GM12878 (cell line): Measurements from ENCODE around the gene ARL3. TPM values are rescaled to one million over a fixed set of nuclear protein-coding genes. Genes with fewer than 3 reads are reported as not detected.

Experiments
- ATAC-seq: fragments of 200-7000 bp; cut with Tn5 transposase; 3 replicates; pipeline ENCODE4 v1.9.1; 2020; ENCODE audit warnings: mild to moderate bottlenecking, moderate library complexity
- BruUV-seq: library from RNA; stranded (reverse); fragments of 400-500 nt; replicated peaks from 2 replicates; lab custom pipeline; 2021; lab: Mats Ljungman, UMichigan
- CTCF ChIA-PET: fragments of 300-600 bp; sonication (Branson Sonifier 250); formaldehyde crosslinking; extraction: SDS; loops from one replicate; lab custom pipeline; 2021; ENCODE audit warnings: inconsistent platforms; lab: Yijun Ruan, JAX
- POLR2A ChIA-PET: fragments of 350-600 bp; formaldehyde crosslinking; extraction: SDS; loops from one replicate; lab custom pipeline; 2021; ENCODE audit warnings: inconsistent platforms; lab: Charles Lee
- RAD21 ChIA-PET: fragments of 300-600 bp; sonication (Branson Sonifier 250); formaldehyde crosslinking; loops from one replicate; lab custom pipeline; 2023; ENCODE audit warnings: antibody characterized with exemption; ENCODE audit not compliant: unreplicated experiment; lab: Charles Lee
- SMC1A ChIA-PET: fragments of 300-600 bp; sonication (Branson Sonifier 250); formaldehyde crosslinking; loops from one replicate; lab custom pipeline; 2023; ENCODE audit not compliant: unreplicated experiment, uncharacterized antibody; lab: Charles Lee
- DNase-seq: peaks from one replicate; pipeline ENCODE4 v3.0.0-alpha.2; 2011; ENCODE audit warnings: low read depth, low spot score
- FAIRE-seq: peaks from 3 replicates; lab custom pipeline; 2011; peaks lifted over from hg19 to GRCh38; lab: Jason Lieb, UNC
- H2AFZ ChIP-seq: 2 replicates; pipeline ENCODE4 v1.6.0; 2011; ENCODE audit warnings: low read depth, low read length, control low read depth; ENCODE audit not compliant: control insufficient read depth
- H3K27ac ChIP-seq: 2 replicates; pipeline ENCODE4 v1.5.1; 2011; ENCODE audit warnings: control low read depth; ENCODE audit not compliant: control insufficient read depth, insufficient read depth
- H3K27me3 ChIP-seq, 2 experiments: replicated peaks in 1 of 2; 2 replicates each; pipeline versions ENCODE4 v1.6.0 to v1.6.1; 2011; ENCODE audit warnings: low read length in 1 of 2; ENCODE audit not compliant: control insufficient read depth in 2 of 2, insufficient read depth in 2 of 2
- H3K36me3 ChIP-seq, 2 experiments: 2 replicates each; pipeline ENCODE4 v1.5.1; 2011; ENCODE audit warnings: low read length in 1 of 2; ENCODE audit not compliant: control insufficient read depth in 2 of 2, insufficient read depth in 2 of 2
- H3K4me1 ChIP-seq: 2 replicates; pipeline ENCODE4 v1.6.1; 2011; ENCODE audit warnings: mild to moderate bottlenecking, low read length, moderate library complexity, mixed read lengths; ENCODE audit not compliant: control insufficient read depth, insufficient read depth
- H3K4me2 ChIP-seq: 2 replicates; pipeline ENCODE4 v1.6.0; 2011; ENCODE audit warnings: control low read depth; ENCODE audit not compliant: control insufficient read depth, insufficient read depth
- H3K4me3 ChIP-seq: fragments of 200-600 bp; sonication (generic); 2 replicates; pipeline ENCODE4 v1.5.1; 2016
- H3K79me2 ChIP-seq: 2 replicates; pipeline ENCODE4 v1.6.0; 2011; ENCODE audit warnings: low read length; ENCODE audit not compliant: control insufficient read depth, insufficient read depth
- H3K9ac ChIP-seq: 2 replicates; pipeline ENCODE4 v1.8.0; 2011; ENCODE audit warnings: low read length, control low read depth, mixed read lengths; ENCODE audit not compliant: control insufficient read depth, insufficient read depth
- H3K9me3 ChIP-seq: replicated peaks from 3 replicates; pipeline ENCODE4 v1.5.1; 2011; ENCODE audit warnings: mild to moderate bottlenecking, low read length; ENCODE audit not compliant: control insufficient read depth, insufficient read depth
- H4K20me1 ChIP-seq: 2 replicates; pipeline ENCODE4 v1.6.0; 2011; ENCODE audit not compliant: control insufficient read depth, insufficient read depth
- CHD2 ChIP-seq: IDR thresholded peaks from 2 replicates; pipeline ENCODE4 v1.6.1; 2011; ENCODE audit warnings: low read depth, low read length, improper control_type of control experiment, borderline replicate concordance
- CTCF ChIP-seq, 3 experiments: IDR thresholded peaks in 2 of 3; conservative IDR thresholded peaks in 1 of 3; 2 replicates each; pipeline ENCODE4 v1.5.1; 2011; ENCODE audit warnings: low read depth in 3 of 3, low read length in 3 of 3, mild to moderate bottlenecking in 3 of 3, control low read depth in 2 of 3, moderate library complexity in 2 of 3, inconsistent platforms in 1 of 3, mixed read lengths in 1 of 3; ENCODE audit not compliant: control insufficient read depth in 2 of 3, insufficient read depth in 1 of 3; ENCODE audit errors: extremely low read depth in 1 of 3
- KDM1A ChIP-seq: fragments of 200-600 bp; sonication (generic); IDR thresholded peaks from 2 replicates; pipeline ENCODE4 v1.6.1; 2016; ENCODE audit warnings: borderline replicate concordance
- LARP7 ChIP-seq: fragments of 450-650 bp; IDR thresholded peaks from 2 replicates; pipeline ENCODE4 v1.6.1; 2017; ENCODE audit warnings: mild to moderate bottlenecking
- RELA ChIP-seq: fragments of 450-650 bp; IDR thresholded peaks from 2 replicates; pipeline ENCODE4 v1.8.0; 2014; ENCODE audit warnings: borderline replicate concordance; ENCODE audit not compliant: partially characterized antibody
- SIX5 ChIP-seq: IDR thresholded peaks from 2 replicates; pipeline ENCODE4 v1.6.1; 2011; ENCODE audit warnings: mild to moderate bottlenecking, low read depth, low read length, moderate library complexity; ENCODE audit not compliant: severe bottlenecking
- YY1 ChIP-seq: IDR thresholded peaks from 2 replicates; pipeline ENCODE4 v1.6.1; 2011; ENCODE audit warnings: low read depth, mild to moderate bottlenecking, low read length
- WGBS: methylation state at CpG from one replicate; pipeline ENCODE4 v1.1.6; 2016; ENCODE audit warnings: low lambda C conversion rate; ENCODE audit not compliant: insufficient replicate concordance, insufficient coverage; ENCODE audit errors: missing lambda C conversion rate; 5-methylcytosine and 5-hydroxymethylcytosine counted together
- in situ Hi-C: fragments of 300-500 bp; cut with MboI; formaldehyde crosslinking; loops from 9 replicates; pipeline ENCODE4 v1.14.3; 2018; ENCODE audit warnings: mixed read lengths
- intact Hi-C: fragments of 100-400 bp; cut with micrococcal nuclease; formaldehyde crosslinking; loops from one replicate; pipeline ENCODE4 v1.14.2; 2022; ENCODE audit not compliant: unreplicated experiment
- polyA plus RNA-seq, 11 experiments: library from polyadenylated mRNA; depleted of rRNA in 4 of 11; unstranded in 6 of 11; stranded (reverse) in 5 of 11; fragments of >200 nt; fragmentation: Nextera tagmentation in 4 of 11; fragmentation: Illumina TruSeq in 1 of 11; extraction: Ambion mirVana in 4 of 11; extraction: Trizol in 1 of 11; gene quantifications; 1 replicate in 1 of 11; 2 replicates in 10 of 11; pipeline versions ENCODE4 v1.2.1 to v1.2.3, GENCODE V29; 2011 to 2016; ENCODE audit warnings: inconsistent platforms in 2 of 11, missing spikeins in 2 of 11, low read depth in 1 of 11
- total RNA-seq, 4 experiments: library from RNA; depleted of rRNA in 3 of 4; stranded (reverse); fragments of >200 nt in 3 of 4; fragmentation: Illumina TruSeq in 1 of 4; extraction: Trizol in 1 of 4; gene quantifications; 2 replicates each; pipeline versions ENCODE4 v1.2.1 to v1.2.3, GENCODE V29; 2013 to 2021
- TF ChIP-seq, protein P1 (sequence below): IDR thresholded peaks from 2 replicates; pipeline ENCODE4 v1.6.1; 2011; ENCODE audit warnings: borderline replicate concordance, low read depth, mild to moderate bottlenecking, moderate library complexity, mixed read lengths, low read length; ENCODE audit not compliant: insufficient read depth; ENCODE audit errors: extremely low read length

ARL3 gene
- total and polyA plus RNA-seq, 10 of the 15 experiments (the other 5 are each of a cell fraction or from before 2014, with no cell fraction given) = 4.9 to 26.1 (median 11.0) TPM

GRCh38 chr10:102649797-102650654, 64.2 kb downstream of the ARL3 start:
- DNase-seq (no peak), ATAC-seq (no peak), FAIRE-seq (no peak)
- peak overlapping the region; percentile 99 for H3K9ac ChIP-seq
- H3K27me3 ChIP-seq = no peaks in the 10 kb centered on the region
- ChIA-PET RAD21 (interaction anchor here (0.6 to 7.1 kb wide), 11 partner anchors 8 to 826 kb away, joined by 3 to 81 read pairs (median 6); partner anchors contain the start of genes ARL3, CNNM2, SFXN2 and SUFU), SMC1A (interaction anchor here (0.9 to 9.3 kb wide), 9 partner anchors 9 to 147 kb away, joined by 3 to 103 read pairs (median 6); partner anchors contain the start of genes ACTR1A, ARL3 and SFXN2), CTCF (interaction anchor here (0.7 to 13.5 kb wide), 12 partner anchors 9 to 251 kb away, joined by 3 to 128 read pairs (median 4); no protein-coding TSS in a partner anchor), POLR2A (interaction anchor here (0.6 to 14.1 kb wide), 16 partner anchors 8 to 961 kb away, joined by 3 to 151 read pairs (median 5); partner anchors contain the start of genes ACTR1A, ARL3 and SFXN2)
- peak overlapping the region; percentile 93 for H3K4me3 ChIP-seq
- TF ChIP-seq, protein P1, sequence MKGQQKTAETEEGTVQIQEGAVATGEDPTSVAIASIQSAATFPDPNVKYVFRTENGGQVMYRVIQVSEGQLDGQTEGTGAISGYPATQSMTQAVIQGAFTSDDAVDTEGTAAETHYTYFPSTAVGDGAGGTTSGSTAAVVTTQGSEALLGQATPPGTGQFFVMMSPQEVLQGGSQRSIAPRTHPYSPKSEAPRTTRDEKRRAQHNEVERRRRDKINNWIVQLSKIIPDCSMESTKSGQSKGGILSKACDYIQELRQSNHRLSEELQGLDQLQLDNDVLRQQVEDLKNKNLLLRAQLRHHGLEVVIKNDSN = no peak
- TF ChIP-seq SIX5 (no peak), RELA (no peak), KDM1A (no peak), LARP7 (0 out of 2 replicates have a peak, but pooled peaks have one; percentile 33), YY1 (0 out of 2 replicates have a peak, but pooled peaks have one; percentile 5), CHD2 (peak; percentile 44; the same call in 1 of the 2 replicates), CTCF (IDR thresholded peaks at IDR 0.05 in 2 of 3, conservative IDR thresholded peaks at IDR 0.05 in 1 of 3; ENCODE audit: control insufficient read depth in 2 of 3, extremely low read depth in 1 of 3, insufficient read depth in 1 of 3, low read depth in 3 of 3, low read length in 3 of 3) (0 out of 6 replicates have a peak, but pooled peaks of 1 of the 3 experiments have one; percentile 3)
- H2AFZ ChIP-seq = no peak overlapping the region
- 68% methylated on average over 11 of the region's 12 CpGs for WGBS
- H4K20me1 ChIP-seq = no peaks in the 10 kb centered on the region
- H3K9me3 ChIP-seq = no peaks in the 10 kb centered on the region
- peak overlapping the region; percentile 98 for H3K4me2 ChIP-seq
- intact Hi-C loops (loop anchor here (10.0 kb wide), 2 partner anchors 255 to 545 kb away; partner anchors contain the start of genes NFKB2 and NT5C2), in situ Hi-C loops (no loop called here)
- H3K27ac ChIP-seq = peak overlapping the region; percentile 96
- peaks cover 87% of the 10 kb centered on the region for H3K79me2 ChIP-seq
- peaks cover 66% of the 10 kb centered on the region for H3K4me1 ChIP-seq
- H3K36me3 ChIP-seq = peaks cover 14 to 16% of the 10 kb centered on the region in 2 experiments
- no TSS peak for BruUV-seq
